Spleen (tissue), 11 donors: ENCODE measurements around the gene PCYT1B. TPM values are rescaled to one million over a fixed set of nuclear protein-coding genes. Genes with fewer than 3 reads are reported as not detected.

Experiments
- DNase-seq: peaks from one replicate; pipeline ENCODE4 v3.0.0-alpha.2; 2020
- H3K27ac ChIP-seq, 8 donors: fragments of 200-600 bp; sonication (generic) in 7 of 8; 1 replicate in 4 of 8; 2 replicates in 4 of 8; pipeline versions ENCODE4 v1.5.0 to v1.8.0; 2016 to 2021; ENCODE audit warnings: inconsistent platforms in 4 of 8, mild to moderate bottlenecking in 4 of 8, moderate library complexity in 1 of 8
- H3K27me3 ChIP-seq, 7 donors: fragments of 200-600 bp; sonication (generic) in 6 of 7; replicated peaks in 1 of 7; 1 replicate in 4 of 7; 2 replicates in 3 of 7; pipeline versions ENCODE4 v1.5.0 to v1.8.0; 2016 to 2021; ENCODE audit warnings: inconsistent platforms in 3 of 7, mild to moderate bottlenecking in 1 of 7
- H3K36me3 ChIP-seq, 6 donors: fragments of 200-600 bp; sonication (generic) in 5 of 6; 1 replicate in 4 of 6; 2 replicates in 2 of 6; pipeline versions ENCODE4 v1.5.0 to v1.8.0; 2016 to 2021; ENCODE audit warnings: inconsistent platforms in 2 of 6
- H3K4me1 ChIP-seq, 6 donors: fragments of 200-600 bp; sonication (generic) in 5 of 6; 1 replicate in 3 of 6; 2 replicates in 3 of 6; pipeline versions ENCODE4 v1.5.0 to v1.8.0; 2016 to 2021; ENCODE audit warnings: inconsistent platforms in 3 of 6
- H3K4me3 ChIP-seq, 8 donors: fragments of 200-600 bp; sonication (generic) in 7 of 8; 1 replicate in 4 of 8; 2 replicates in 4 of 8; pipeline versions ENCODE4 v1.5.0 to v1.8.0; 2016 to 2021; ENCODE audit warnings: inconsistent platforms in 4 of 8, mild to moderate bottlenecking in 4 of 8, moderate library complexity in 2 of 8
- H3K9me3 ChIP-seq, 8 donors: fragments of 200-600 bp; sonication (generic) in 7 of 8; 1 replicate in 4 of 8; 2 replicates in 4 of 8; pipeline versions ENCODE4 v1.5.0 to v1.8.0; 2016 to 2021; ENCODE audit warnings: inconsistent platforms in 4 of 8
- POLR2A ChIP-seq, 3 donors: fragments of 450-650 bp; IDR thresholded peaks; one replicate each; pipeline ENCODE4 v1.5.1; 2017; ENCODE audit warnings: antibody characterized with exemption in 3 of 3, mild to moderate bottlenecking in 1 of 3
- POLR2AphosphoS5 ChIP-seq, 3 donors: sonication (generic); formaldehyde crosslinking; IDR thresholded peaks; one replicate each; pipeline ENCODE4 v1.5.1; 2017; ENCODE audit warnings: antibody characterized with exemption in 3 of 3
- WGBS, 5 donors: extraction: QIAGEN DNeasy Blood & Tissue Kit in 3 of 5; methylation state at CpG; one replicate each; pipeline versions ENCODE4 v1.1.5 to v1.1.7; 2013 to 2018; 5-methylcytosine and 5-hydroxymethylcytosine counted together
- intact Hi-C: fragments of 100-400 bp; cut with DNase I; formaldehyde crosslinking; loops from one replicate; pipeline ENCODE4 v1.15.0; 2023; ENCODE audit warnings: low total_unique reads
- polyA plus RNA-seq, 3 donors: library from polyadenylated mRNA; stranded (reverse); fragments of 200-250 nt; gene quantifications; one replicate each; pipeline ENCODE4 v1.2.1, GENCODE V29; 2013
- total RNA-seq, 7 donors: library from RNA; depleted of rRNA in 3 of 7; stranded (reverse); fragments of >200 nt in 3 of 7; fragmentation: NEBNext Ultra II Directional in 4 of 7; extraction: Animal tissue kit (Norgen Biotek cat#: 25700) in 4 of 7; gene quantifications; one replicate each; pipeline versions ENCODE4 v1.1.0 to v1.2.1, GENCODE V29; 2016 to 2021
- TF ChIP-seq, protein P1 (sequence below), 11 experiments: fragments of 200-600 bp in 7 of 11; fragments of 450-650 bp in 4 of 11; sonication (generic) in 4 of 11; IDR thresholded peaks in 8 of 11; conservative IDR thresholded peaks in 3 of 11; 1 replicate in 7 of 11; 2 replicates in 4 of 11; pipeline versions ENCODE4 v1.4.0 to v1.8.0; 2016 to 2021; ENCODE audit warnings: antibody characterized with exemption in 11 of 11, inconsistent platforms in 4 of 11, mild to moderate bottlenecking in 1 of 11
- donor health status: healthy with polysubstance abuse.
- donor health status: DM: no; HTN: no; CAD: no; lungs with moderate emphysema.
- donor health status: DM: no; HTN: no; CAD: no.
- donor health status: Bipolar disorder and iron deficiency.
- donor health status: healthy.
- donor health status: DM: no; HTN: no; CAD: no.
- donor health status: DM: yes; HTN: yes; CAD: no.

PCYT1B gene
- total and polyA plus RNA-seq, 10 donors = 0.02 to 1.5 (median 0.67) TPM

GRCh38 chrX:24566240-24566639, 80.9 kb downstream of the PCYT1B start:
- no peaks in the 10 kb centered on the region for H3K36me3 ChIP-seq
- H3K27me3 ChIP-seq = no peaks in the 10 kb centered on the region
- intact Hi-C loops = no loop called here
- H3K27ac ChIP-seq = no peak overlapping the region
- H3K4me1 ChIP-seq = no peaks in the 10 kb centered on the region
- H3K9me3 ChIP-seq = no peaks in the 10 kb centered on the region
- 67 to 93% (median 82%) methylated on average over 3 of the region's 3 CpGs for WGBS, 5 donors
- TF ChIP-seq, protein P1, sequence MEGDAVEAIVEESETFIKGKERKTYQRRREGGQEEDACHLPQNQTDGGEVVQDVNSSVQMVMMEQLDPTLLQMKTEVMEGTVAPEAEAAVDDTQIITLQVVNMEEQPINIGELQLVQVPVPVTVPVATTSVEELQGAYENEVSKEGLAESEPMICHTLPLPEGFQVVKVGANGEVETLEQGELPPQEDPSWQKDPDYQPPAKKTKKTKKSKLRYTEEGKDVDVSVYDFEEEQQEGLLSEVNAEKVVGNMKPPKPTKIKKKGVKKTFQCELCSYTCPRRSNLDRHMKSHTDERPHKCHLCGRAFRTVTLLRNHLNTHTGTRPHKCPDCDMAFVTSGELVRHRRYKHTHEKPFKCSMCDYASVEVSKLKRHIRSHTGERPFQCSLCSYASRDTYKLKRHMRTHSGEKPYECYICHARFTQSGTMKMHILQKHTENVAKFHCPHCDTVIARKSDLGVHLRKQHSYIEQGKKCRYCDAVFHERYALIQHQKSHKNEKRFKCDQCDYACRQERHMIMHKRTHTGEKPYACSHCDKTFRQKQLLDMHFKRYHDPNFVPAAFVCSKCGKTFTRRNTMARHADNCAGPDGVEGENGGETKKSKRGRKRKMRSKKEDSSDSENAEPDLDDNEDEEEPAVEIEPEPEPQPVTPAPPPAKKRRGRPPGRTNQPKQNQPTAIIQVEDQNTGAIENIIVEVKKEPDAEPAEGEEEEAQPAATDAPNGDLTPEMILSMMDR (IDR thresholded peaks at IDR 0.05 in 8 of 11, conservative IDR thresholded peaks at IDR 0.05 in 3 of 11) = no peak
- TF ChIP-seq POLR2A (IDR thresholded peaks at IDR 0.05) (no peak), POLR2AphosphoS5 (IDR thresholded peaks at IDR 0.05) (no peak)
- no peak for DNase-seq
- no peak overlapping the region for H3K4me3 ChIP-seq

- DNase-seq = no peak
- Histone ChIP-seq H3K4me1 (no peaks in the 10 kb centered on the region), H3K9me3 (no peaks in the 10 kb centered on the region), H3K27ac (no peak overlapping the region), H3K36me3 (no peaks in the 10 kb centered on the region), H3K4me3 (no peak overlapping the region), H3K27me3 (no peaks in the 10 kb centered on the region)
- intact Hi-C loops = no loop called here
- WGBS, 5 donors = 80 to 94% (median 91%) methylated on average over 11 to 19 of the region's 19 CpGs
- TF ChIP-seq, protein P1 (IDR thresholded peaks at IDR 0.05 in 8 of 11, conservative IDR thresholded peaks at IDR 0.05 in 3 of 11) = no peak
- TF ChIP-seq POLR2A (IDR thresholded peaks at IDR 0.05) (no peak), POLR2AphosphoS5 (IDR thresholded peaks at IDR 0.05) (no peak)
Measured at GRCh38 chrX:24563291-24564010, 83.7 kb downstream of the PCYT1B start.

DNA sequence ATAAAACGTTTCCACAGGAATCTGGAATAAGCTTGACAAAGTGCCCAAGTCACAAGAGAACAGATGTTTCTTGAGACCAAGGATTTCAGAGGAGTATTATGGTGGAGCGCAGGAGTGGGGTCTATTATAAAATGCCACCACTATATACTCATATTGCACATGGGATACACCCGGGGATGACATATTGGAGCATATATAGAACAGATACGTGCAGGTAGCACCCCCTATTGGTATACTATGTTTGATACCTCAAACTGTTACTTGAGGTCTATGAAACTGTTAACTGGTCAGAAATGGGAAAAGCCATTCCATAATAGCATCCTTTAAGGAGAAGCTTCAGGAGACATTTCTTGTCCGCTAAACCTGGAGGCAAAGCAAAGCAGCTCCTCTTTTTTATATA, 86.0 kb downstream of the PCYT1B start:
- Histone ChIP-seq H3K27me3 (no peaks in the 10 kb centered on the region), H3K4me1 (no peaks in the 10 kb centered on the region), H3K36me3 (no peaks in the 10 kb centered on the region), H3K4me3 (no peak overlapping the region), H3K27ac (no peak overlapping the region), H3K9me3 (no peaks in the 10 kb centered on the region)
- intact Hi-C loops = no loop called here
- DNase-seq = no peak
- no peak for TF ChIP-seq POLR2A (IDR thresholded peaks at IDR 0.05)
- no peak for TF ChIP-seq POLR2AphosphoS5 (IDR thresholded peaks at IDR 0.05)
- TF ChIP-seq, protein P1 (IDR thresholded peaks at IDR 0.05 in 8 of 11, conservative IDR thresholded peaks at IDR 0.05 in 3 of 11) = peak in 1 of 11 experiments; percentile 12
- WGBS, 5 donors = 60 to 77% (median 68%) methylated on average over 5 of the region's 5 CpGs

DNA sequence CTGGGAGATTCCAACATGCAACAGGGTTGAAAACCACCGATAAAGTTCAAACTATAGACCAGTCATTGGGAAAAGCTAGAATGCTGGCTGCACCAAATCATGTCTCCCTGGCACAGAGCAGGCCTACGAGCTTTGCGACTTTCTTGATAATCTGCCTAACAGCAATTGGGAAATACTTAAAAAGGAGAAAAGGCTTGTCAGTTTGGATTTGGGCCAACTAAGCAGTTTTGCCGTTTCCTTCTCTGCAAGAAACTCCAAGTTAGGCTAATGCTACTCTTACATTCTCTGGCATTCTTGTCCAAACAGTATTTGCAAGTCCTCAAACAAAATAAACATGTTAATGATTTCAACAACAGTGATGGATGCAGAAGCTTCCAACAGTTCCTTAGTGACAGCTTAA, 94.1 kb downstream of the PCYT1B start:
- WGBS, 5 donors = 43 to 77% (median 67%) methylated on average over 4 of the region's 4 CpGs
- H3K9me3 ChIP-seq = no peaks in the 10 kb centered on the region
- intact Hi-C loops = no loop called here
- no peaks in the 10 kb centered on the region for H3K36me3 ChIP-seq
- no peak overlapping the region for H3K4me3 ChIP-seq
- H3K27ac ChIP-seq = no peak overlapping the region
- DNase-seq = no peak
- H3K4me1 ChIP-seq = no peaks in the 10 kb centered on the region
- TF ChIP-seq POLR2A (IDR thresholded peaks at IDR 0.05) (no peak), POLR2AphosphoS5 (IDR thresholded peaks at IDR 0.05) (no peak)
- TF ChIP-seq, protein P1 (IDR thresholded peaks at IDR 0.05 in 8 of 11, conservative IDR thresholded peaks at IDR 0.05 in 3 of 11) = no peak
- no peaks in the 10 kb centered on the region for H3K27me3 ChIP-seq
